EL (cell line): ENCODE measurements around the gene BRSK1.
"Not testable (repeated sequence)": the region's sequence is repeated elsewhere in the genome, so short reads cannot be mapped to it uniquely, and the experiment has no call there.

ENCODE experiments used
- DNase-seq: peaks from one replicate; pipeline ENCODE4 v3.0.0-alpha.2; 2016

Gene BRSK1

DNA sequence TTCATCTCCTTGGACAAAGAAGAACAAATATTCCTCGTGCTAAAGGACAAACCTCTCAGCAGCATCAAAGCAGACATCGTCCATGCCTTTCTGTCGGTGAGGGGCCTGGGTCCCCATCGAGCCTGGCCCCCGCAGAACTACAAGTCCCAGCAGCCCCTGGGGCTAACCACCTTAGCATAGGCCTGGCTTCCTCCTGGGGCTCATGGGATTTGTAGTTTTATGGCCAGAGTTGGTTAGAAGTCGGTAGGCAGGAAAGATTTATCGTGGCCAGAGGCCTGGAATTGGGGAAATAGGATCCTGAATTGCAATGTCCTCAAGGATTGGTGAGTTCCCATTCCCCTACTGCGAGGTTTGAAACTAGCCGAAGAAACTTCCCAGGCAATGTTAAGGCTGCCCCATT lies 21.7 kb downstream of the BRSK1 start:
- peak; percentile 37 for DNase-seq

DNA sequence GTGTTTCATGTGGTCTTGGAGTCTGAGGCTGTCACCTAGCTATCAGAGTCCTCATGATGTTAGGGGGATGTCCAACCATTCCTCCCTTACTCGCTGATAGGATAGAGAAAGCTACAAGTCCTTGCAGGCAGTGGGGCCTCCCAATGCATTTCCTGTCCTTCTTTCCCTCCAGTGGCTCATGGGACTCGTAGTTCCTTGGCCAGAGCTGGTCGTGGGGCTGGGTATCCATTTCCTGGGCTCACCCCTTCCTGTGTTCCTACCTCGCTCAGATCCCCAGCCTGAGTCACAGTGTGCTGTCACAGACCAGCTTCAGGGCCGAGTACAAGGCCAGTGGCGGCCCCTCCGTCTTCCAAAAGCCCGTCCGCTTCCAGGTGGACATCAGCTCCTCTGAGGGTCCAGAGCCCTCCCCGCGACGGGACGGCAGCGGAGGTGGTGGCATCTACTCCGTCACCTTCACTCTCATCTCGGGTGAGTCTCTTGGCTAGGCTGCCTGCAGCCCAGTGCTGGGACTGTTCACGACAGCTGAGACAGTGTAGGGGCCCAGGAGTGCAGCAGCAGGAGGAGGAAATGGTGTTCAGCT lies 22.3 kb downstream of the BRSK1 start:
- DNase-seq: no peak

DNA sequence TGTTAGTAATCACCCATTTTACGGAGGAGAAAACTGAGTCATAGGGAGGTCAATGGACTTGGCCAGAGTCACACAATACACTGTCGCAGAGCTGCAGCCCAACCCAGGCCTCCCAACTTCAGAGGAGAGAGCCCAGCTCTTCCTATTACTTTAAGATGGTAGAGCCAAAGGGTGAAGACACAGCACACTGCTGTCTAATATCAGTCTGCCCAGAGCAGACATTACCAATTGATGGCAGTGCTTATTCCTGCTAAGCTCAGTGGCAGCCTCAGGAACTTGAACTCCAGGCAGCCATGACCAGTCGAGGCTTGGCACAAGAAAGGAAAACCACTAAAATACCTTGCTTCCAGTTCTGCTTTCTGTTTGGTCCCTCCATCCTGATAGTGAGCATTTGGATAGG lies 22.9 kb downstream of the BRSK1 start:
- DNase-seq: no peak

DNA sequence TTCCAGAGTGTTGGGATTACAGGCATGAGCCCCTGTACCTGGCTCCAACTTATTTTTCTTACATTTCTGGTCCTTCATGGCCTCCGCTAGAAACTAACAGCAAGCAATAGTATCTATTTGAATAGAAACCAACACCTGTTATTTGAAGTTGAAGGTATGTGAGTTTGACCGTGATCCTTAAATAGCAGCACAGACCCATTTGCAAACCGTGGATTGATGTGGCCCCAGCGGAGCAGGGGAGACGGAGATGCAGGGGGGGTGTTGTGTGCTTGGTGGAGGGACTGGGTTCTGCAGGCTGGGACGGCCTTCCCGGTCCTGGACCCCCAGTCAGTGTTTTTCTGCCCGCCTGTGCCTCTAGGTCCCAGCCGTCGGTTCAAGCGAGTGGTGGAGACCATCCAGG lies 24.5 kb downstream of the BRSK1 start:
- DNase-seq: no peak

DNA sequence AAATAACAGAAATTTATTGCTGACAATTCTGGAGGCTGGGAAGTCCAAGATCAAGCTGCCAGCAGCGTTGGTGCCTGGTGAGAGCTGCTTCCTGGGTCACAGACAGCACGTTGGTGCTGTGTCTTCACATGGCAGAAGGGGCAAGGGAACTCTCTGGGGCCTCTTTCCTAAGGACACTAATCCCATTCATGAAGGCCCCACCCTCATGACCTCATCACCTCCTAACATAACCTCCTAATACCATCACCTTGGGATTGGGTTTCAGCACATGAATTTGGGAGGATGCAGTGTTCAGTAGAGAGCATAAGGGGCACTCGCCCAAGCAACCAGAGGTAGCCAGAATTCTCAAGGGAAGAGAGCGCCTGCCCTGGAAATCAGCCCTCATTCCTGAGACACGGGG lies 25.7 kb downstream of the BRSK1 start:
- no peak for DNase-seq

DNA sequence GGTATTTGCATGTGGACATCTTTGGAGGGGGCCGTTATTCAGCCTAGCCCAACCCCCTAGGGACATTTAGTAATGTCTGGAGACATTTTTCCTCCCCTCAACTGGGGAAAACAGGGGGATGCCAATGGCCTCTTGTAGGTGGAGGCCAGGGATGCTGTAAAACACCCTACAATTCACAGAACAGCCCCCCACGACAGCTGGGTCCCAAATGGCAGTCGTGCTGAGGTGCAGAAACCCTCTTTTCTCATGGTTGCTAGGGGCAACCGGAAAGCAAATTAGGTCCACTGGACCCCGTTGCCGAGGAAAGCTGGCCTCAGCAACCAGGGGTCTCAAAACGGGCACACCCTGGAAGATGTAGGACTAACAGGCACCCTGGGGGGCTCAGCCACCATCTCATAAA lies 26.7 kb downstream of the BRSK1 start:
- DNase-seq: no peak

DNA sequence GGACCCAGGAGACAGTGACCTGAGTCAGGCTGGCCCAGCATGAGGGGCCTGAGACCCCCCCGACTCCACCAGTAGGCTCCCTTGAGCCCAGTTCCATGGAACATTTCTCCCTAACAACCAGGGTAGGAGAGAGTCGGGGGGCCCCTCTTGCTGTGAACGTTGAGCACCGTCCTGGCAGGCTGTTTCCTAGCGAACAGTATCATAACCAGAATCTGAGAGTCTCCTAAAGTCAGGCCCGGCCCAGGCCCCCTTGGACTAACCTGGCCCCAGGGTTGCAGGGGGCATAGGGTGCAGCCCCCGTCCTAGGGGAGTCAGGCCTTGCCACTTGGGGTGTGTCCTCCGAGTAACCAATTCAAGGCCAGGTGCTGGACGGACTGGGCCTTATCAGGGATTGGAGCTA lies 27.6 kb downstream of the BRSK1 start:
- DNase-seq: no peak

DNA sequence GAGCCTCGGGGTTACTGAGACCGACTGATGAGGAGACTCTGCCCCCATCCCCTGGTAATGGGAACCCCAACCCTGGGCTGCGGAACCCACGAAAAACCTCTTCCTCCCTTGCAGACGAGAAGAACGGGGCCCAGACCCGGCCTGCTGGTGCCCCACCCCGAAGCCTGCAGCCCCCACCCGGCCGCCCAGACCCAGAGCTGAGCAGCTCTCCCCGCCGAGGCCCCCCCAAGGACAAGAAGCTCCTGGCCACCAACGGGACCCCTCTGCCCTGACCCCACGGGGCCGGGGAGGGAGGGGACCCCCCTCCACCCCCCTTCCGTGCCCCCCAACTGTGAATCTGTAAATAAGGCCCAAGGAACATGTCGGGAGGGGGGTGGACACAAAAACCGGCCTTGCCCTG lies 28.0 kb downstream of the BRSK1 start:
- no peak for DNase-seq

DNA sequence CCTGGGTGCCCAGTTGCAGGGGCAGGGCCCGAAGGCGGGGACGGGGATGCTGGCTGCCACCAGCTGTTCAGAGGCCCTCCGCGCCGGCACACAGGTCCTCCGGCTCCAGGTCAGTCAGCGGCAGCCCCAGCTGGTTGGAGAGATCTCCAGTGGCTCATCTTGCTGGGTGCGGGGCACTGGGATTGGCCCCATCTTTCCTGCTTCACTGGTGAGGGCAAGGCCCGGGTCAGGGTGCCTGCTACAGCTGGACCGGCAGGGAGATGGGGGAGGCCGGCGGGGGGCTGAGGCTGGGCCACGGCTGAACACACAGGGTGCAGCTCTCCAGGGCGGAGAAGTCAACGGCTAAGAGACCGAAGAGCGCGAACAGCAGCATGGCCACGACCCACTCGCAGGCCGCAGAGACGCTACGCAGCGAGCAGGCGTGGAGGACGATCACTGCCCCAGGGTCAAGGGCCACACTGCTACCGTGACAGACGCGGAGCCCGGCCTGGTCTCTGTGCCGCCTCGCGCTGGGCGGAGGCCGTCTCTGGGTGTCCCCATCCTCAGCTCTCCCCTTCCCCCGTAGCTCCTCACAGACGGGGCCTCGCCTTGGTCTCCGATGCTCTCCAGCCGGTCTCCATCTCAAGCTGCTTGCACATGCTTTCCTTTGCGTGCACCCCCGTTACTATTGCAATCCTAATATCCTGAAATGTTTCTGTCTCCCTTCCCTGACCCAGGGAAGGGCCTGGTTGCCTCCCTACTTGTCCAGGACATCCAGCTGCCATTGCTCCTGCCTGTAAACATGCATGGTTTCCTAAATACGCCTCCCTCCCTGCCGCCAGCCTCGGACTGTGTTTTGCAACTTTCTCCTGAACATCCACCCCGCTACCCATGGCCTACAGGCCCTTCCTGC lies 29.1 kb downstream of the BRSK1 start:
- no peak for DNase-seq

DNA sequence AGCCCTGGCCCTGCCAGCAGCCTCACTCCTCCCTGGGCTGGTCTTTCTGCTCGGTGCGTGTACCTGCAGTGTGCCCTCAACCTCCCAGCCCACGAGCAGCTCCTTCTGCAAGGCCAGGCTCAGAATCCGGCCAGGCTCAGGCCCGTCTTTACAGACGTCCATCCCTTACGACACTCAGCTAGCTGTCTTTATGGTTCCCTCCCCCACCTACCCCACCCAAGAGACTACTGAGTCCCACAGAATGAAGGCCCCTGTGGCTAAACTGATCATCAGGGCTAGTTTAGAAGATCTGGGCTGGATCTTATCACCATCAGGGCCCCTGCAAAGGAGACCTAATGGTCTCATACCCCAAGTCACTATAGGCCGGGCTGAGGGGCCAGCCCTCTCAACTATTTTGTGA lies 30.6 kb downstream of the BRSK1 start:
- DNase-seq: no peak

DNA sequence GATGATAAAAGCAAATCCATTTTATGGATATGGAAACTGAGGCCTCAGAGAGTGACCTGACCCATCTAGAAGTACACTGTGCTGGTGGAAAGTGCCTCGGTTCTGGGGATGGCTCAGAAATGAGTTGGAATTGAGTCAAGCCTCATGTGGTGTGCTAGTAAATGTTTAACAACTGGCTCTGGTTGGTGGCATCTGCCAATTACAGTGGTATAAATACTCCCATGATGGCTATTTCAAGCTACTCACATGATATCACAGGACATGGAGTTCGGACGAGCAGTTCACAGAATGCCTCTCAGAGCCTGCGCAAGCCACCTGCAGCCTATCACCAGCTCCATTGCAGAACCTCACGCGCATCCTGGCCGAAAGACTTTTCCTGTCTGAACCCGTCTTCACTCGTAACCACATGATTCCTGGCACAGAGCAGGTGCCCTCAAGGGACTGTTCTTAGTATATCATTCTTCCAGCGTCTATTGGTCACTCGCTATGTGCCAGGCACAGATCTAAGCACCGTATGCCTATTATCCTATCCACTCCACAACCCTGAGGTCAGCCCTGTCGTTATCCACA lies 32.2 kb downstream of the BRSK1 start:
- no peak for DNase-seq

DNA sequence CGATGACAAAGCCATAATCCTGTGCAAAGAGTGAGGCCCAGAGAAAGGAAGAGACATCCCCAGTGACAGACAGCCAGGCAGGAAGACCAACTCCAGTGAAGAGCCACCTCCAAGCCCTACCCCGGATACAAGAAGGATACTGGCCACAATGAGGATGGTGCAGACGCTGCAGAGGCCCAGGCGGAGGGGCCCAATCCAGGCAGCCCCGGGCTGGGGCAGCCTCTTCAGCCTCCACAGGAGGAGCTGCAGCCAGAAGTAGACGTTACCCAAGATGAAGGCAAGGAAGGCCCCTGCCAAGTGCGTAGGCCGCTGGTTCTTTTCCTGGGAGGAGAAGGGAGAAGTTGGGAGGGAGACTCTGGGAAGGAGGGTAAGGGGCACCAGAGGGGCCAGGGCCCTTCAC lies 32.8 kb downstream of the BRSK1 start:
- no peak for DNase-seq

DNA sequence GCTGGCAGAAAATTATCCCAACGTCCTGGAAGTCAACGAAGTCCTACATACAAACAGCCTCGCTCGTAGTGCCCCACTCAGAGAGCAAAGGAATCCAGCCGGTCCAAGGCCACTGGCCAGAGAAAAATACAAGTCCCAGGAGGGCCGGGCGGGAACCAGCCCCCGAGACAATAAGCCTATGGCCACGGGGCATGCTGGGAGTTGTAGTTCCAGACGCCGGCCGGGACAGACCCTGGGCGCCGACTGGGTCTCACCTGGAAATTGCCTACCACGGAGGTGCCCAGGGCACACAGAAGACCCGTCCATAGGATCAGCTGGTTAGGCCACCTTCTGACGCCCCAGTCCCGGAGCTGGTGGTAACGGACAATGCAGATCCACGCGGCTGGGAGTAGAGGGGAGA lies 36.0 kb downstream of the BRSK1 start:
- peak; percentile 53 for DNase-seq

DNA sequence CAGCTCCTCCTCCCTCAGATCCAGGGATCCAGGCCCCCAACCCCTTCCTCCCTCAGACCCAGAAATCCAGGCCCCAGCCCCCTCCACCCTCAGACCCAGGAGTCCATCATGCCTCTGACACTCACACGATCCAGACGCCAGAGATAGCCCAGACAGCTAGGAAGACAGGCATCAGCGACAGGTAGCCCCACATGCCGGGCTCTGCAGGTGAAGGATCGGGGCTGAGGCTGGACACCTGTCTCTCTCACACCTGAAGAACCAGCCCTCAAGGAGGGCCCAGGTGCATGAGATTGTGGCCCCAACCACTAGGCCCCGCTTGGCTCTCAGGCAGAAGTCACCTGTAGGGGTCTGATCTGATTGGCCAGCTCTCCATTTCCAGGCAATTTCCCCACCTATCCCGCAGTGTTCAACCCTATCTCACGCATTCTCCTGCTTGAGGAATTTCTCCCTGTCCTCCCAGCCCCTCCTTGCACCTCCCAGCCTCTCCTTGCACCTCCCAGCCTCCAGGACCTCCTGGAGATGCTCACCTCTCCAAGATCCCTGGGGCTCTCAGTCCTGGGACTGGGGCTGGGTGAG lies 37.1 kb downstream of the BRSK1 start:
- DNase-seq: no peak

DNA sequence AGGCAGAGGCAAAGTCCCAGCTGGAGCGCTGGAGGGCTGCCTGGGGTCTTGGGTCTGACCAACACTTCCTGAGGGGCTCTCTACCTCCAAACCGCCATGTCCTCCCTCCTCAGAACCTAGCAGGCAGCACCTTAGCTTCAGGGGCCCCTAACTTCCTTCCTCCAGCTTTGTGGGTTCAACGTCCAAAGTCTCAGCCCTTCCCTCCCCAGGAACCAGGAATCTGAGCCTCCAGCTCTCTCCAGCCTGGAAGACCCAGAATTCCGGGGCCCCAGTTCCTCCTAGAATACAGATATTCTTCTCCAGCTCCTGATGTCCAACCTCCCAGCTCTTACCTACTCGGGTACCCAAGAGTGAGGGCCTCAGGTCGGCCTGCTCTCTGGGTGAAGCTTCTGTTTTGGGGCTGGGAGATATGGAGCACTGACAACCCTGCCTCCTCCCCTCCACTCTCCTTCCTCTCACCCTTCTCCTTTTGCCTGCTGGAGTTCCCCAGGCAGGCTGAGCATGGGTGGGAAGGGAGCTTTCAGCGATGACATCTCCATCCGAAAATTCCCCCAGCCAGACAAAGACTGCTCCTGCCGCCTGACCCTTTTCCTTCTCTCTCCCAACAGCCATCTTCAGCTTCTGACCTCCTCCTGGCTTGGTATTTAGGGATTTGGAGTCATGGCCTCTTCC lies 37.8 kb downstream of the BRSK1 start:
- no peak for DNase-seq

DNA sequence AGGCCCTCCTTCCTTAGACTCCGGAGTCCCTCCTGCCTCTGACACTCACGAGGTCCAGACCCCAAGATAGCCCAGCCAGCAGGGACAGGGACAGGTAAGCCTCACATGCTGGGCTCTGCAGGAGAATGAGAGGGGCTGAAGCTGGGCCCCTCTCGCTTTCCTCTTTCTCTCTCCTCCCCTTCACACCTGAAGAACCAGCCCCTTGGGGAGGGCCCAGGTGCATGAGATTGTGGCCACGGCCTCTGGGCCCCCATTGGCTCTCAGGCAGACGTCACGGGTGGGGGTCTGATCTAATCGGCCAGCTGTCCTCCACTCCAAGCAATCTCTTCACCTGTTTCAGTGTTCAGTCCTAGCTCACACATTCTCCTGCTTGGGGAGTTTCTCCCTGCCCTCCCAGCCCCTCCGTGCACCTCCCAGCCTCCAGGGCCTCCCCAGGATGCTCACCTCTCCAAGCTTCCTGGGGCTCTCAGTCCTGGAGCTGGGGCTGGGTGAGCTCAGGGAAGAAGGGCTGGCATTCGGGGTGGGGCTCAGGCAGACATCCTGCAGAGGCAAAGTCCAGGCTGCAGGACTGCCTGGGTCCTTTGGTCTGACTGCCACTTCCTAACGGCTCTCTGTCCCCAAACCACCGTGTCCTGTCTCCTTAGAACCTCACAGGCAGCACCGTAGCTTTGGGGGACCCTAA lies 38.5 kb downstream of the BRSK1 start:
- DNase-seq: no peak

DNA sequence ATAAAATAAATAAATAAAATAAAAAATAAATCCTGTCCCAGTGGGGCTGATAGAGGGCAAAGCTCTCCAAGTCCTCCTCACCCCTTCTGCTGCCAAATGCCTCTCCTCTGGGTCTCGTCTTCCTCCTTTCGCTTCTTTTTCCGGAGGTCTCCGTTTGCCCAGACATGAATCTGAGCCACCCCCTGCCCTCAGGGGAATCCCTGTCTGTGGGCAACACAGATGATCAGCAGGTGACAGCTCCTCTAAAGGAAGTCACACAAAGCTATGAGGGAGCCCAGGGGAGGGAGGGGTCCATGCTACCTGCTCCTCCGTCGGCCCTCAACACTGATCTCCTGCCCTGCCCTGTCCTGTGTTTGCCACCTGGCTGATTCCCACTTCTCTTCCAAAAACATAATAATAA lies 40.9 kb downstream of the BRSK1 start:
- DNase-seq: no peak

DNA sequence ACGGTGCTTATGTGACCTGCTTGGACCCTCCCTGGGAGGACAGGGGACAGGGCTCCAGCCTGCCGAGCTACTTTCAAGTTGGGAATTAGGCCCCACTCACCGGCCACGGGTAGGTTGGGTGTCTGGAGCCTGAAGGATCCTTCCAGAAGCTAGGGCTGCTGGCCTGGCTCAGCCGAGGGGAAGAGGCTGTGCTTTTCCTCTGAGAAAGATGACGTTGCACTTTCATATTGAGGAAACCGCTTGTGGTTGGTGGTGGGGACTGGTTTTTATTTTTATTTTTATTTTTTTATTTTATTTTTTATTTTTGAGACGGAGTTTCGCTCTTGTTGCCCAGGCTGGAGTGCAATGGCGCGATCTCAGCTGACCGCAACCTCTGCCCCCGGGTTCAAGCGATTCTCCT lies 41.4 kb downstream of the BRSK1 start, which contains the start of gene TMEM150B:
Gene TMEM150B, minus strand, starts transcription at position 170 of the 400 bp plus-strand sequence. CDS start 4,305 bp downstream, outside the sequence.
- DNase-seq: no peak

DNA sequence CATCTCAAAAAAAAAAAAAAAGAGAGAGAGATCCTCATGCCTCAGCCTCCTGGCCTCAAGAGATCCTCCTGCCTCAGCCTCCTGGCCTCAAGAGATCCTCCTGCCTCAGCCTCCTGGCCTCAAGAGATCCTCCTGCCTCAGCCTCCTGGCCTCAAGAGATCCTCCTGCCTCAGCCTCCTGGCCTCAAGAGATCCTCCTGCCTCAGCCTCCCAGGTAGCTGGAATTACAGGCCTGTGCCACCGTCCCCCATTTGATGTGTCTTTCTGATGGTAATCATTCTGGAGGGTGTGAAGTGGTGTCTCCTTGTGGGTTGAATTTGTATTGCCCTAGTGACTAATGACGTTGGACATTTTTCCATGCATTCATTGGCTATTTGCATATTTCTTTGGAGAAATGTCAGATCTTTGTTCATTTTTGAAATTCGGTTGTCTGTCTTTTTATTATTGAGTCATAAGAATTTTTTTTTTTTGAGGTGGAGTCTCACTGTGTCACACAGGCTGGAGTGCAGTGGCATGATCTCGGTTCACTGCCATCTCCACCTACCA lies 45.0 kb downstream of the BRSK1 start:
- DNase-seq: not testable (repeated sequence)

DNA sequence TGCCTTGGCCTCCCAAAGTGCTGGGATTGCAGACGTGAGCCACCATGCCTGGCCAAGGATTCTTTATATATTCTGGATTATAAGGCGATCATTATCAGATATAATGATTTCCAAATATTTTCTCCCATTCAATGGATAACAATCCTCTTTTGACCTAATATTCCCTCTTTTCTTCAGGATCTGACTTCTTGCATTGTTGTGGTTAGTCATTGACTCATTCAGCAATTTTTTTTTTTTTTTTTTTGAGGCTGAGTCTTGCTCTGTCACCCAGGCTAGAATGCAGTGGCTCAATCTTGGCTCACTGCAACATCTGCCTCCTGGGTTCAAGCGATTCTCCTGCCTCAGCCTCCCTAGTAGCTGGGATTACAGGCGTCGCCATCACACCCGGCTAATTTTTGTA lies 46.0 kb downstream of the BRSK1 start:
- peak; percentile 47 for DNase-seq

DNA sequence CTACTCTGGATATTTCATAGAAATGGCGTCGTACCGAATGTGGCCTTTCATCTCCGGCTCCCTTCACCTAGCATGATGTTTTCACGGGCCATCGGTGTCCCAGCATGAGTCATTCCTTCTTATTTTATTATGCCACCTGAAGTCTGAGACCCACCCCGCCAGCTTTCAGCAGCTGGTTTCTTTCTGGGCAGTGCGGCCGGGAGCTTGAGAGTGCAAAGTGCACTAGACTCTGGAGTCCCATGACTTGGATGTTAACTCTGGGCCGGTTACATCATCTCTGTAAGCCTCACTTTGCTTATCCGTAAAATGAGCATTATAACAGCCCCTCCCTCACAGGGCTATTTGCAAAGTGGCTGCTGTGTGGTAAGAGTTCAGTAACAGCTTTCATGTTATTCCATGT lies 50.1 kb downstream of the BRSK1 start:
- DNase-seq: no peak

DNA sequence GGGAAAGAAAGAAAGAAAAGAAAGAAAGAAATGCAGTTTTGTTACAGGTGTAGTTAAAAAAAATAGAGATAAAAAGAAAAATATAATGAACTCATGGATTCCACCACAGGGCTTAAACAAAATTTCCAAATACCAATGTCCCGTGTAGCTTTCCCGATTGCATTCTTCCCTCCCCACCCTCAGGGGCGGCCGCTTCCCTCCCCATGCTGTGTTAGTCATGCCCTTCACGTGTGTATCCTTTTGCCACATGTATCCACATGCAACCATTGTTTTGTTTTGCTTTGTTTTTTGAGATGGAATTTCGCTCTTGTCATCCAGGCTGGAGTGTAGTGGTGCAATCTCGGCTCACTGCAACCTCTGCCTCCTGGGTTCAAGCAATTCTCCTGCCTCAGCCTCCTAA lies 52.3 kb downstream of the BRSK1 start:
- peak; percentile 49 for DNase-seq
